Activated T-helper 9 cell treated with anti-CD3 and anti-CD28 coated beads, Interleukin-2, amount 50 U/mL, for 16 hours (primary cell): ENCODE results near the gene RXFP1.

Experiments used
- DNase-seq: peaks from one replicate; pipeline ENCODE4 v3.0.0-alpha.2; 2020; ENCODE audit warnings: low read depth

Gene RXFP1

DNA sequence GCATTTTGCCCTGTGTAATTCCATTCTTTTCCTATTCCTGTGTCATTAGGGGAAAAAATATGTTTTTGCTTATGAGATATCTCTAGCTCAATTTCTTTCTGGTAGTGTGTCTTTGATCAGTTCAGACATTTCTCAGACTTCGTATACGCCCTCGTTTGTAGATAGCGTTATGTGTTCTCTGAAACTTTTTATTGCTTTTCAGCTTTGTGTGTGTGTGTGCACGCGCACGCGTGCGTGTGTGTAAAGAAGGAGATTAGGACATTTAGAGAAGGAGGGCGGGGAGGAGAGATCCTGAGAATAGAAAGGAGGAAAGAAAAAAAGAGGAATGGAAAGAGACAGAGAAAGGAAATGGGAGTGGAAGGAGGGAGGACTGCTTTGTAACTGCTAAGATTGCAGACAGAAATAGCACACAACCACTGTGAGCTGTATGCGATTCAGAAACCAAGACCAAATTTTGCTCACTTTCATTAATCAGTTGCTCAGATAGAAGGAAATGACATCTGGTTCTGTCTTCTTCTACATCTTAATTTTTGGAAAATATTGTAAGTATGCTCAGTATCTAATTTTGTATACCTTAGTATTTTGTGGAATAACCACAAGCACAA is at the start of gene RXFP1:
Gene RXFP1, plus strand, starts transcription at position 399 of the 605 bp plus-strand sequence. Its CDS starts 95 bp downstream, at position 494.
- DNase-seq, result no peak

GRCh38 chr4:158481811-158482210 is 39.9 kb upstream of the RXFP1 start:
- no peak for DNase-seq

DNA sequence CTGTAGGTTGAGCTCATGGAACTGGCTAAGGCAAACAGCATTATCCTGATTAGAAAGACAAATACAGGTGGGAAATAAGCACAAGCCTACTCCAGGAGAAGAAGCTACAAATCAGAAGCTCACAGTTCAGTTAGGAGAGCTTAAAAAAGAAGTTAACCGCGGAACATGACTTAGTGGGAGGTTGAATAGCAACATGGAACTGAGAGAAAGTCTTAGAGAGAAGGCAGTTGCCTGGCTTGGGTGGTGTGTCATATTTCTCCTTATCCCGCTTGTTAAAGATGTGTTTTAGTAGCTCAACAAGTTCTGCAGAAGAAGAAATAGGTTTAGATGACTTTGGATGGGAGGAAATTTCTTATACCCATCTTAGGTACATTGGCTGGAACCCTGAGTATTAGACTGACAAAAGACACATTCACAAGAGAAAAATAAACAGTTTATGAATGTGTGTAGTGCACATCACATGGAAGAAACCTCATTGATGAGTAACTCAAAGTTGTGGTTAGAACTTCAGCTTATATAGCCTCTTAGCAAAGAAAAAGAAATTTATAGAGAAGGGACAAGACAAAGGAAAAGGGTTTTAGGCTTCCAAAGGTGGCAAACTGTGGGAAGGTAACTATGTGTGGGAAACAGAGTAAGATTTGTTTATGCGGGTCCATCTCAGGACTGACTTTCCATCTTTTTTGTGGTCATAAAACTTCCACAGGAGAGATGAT is 37.4 kb upstream of the RXFP1 start:
- DNase-seq, result no peak

DNA sequence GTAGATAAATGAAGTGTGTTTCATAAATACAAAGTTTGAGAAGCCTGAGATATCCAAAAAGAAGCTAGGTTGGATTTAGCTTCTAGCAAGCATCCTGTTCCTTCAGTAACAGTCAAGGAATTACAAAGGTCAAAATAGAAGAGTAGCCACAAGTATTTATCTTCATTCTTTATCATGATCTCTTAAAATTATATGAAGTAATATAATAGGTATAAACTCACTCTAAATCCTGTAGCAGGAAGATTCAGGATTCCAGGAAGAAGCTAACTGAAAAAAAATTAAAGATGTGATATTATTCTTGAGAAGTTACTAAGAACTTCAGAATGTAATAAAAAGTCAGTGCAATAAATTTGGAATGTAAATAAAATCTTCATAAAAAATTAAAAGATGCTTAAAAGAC is 31.1 kb upstream of the RXFP1 start:
- DNase-seq, result no peak

GRCh38 chr4:158492391-158492790 is 29.3 kb upstream of the RXFP1 start:
- no peak for DNase-seq

DNA sequence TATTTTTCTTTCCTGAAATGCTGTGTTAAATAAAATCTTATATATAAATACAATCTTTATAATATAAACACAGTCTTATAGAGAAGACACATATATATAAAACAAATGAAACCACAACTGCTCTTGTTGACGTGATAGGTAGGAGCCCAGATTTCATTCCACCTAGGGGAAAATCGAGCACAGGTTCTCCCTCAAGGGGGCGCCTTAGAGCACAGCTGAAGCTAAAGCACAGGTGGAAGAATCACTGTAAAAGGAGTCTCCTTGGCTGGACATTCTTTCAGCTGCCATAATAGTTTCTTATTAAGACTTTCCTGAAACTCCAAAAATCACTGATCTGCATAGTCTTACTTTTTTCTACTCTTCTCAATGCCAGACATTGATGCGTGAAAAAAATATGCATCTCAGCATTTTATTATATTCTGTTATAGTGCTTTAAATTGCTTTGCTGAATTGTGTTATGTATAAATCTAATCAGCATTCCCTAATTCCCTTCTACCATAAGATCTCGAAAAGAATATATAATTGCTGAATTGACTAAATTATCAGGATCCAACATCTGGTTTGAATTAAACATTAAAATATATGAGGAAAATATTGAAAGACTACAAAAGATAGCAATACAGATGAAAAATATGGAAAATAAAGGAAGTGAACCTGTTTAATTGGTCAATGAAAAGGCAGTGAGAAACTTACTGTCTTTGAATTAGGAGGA is 25.5 kb upstream of the RXFP1 start:
- no peak for DNase-seq

DNA sequence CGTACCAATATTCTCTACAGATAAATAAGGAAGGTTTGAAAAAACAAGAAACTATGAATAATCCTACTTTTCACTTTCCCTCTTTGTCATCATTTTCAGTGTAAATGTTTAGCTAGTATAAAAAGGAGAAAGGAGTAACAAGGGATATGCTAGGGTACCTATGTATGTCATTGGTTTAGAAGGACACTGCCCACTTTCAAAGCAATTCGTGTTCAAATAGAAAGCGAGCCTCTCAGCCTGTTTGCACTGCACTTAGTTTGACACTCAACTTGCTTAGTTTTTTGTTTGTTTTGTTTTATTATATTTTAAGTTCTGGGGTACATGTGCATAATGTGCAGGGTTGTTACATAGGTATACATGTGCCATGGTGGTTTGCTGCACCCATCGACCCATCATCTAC is 21.6 kb upstream of the RXFP1 start:
- DNase-seq, result no peak

GRCh38 chr4:158513256-158513655 is 8.4 kb upstream of the RXFP1 start:
- DNase-seq, result no peak

- DNase-seq, result no peak
Measured at GRCh38 chr4:158519226-158519625, 2.5 kb upstream of the RXFP1 start.

DNA sequence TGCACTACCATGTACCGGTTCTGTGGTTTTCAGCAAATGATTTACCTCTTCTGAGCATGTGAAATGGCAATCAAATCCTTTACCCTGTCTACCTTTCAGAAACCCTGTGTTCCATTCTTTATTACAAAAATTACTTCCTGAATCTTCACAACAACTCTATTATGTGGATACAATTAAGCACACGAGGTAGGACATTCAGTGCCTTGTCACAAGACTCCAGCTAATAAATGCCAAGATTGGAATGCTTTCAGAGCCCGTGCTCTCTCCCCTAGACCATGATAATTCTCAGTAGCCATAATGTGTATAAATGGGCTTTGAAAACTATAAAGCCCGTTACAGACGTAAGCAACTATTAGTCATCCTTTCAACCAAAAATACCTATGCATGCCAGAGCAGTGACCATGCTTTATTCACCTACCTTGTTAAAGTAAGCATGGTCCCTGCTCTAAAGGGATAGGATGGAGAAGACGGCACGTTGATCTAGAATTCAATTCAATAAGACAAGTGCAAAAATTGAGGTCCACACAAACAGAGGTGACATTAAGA is 2.4 kb downstream of the RXFP1 start:
- DNase-seq, result no peak

- no peak for DNase-seq
Measured at GRCh38 chr4:158527516-158527915, 5.8 kb downstream of the RXFP1 start.

DNA sequence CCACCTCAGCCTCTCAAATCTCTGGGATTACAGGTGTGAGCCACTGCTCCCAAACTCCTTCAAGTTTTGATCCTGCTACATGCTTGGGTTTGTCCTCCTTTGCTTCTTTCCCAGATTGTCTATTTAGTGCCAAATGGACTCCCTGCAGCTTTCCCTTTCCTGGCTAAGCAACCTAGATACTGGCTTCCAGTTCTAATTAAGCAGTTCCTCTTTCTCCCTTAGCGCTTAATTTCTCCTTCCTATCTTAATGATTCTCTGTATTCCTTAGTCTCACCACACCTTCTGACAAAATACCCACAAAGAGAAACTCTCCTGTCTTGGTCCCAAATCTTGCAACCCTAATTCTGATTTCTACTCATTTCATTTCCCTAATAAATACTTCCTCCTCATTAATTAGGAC is 7.8 kb downstream of the RXFP1 start:
- DNase-seq, result no peak

DNA sequence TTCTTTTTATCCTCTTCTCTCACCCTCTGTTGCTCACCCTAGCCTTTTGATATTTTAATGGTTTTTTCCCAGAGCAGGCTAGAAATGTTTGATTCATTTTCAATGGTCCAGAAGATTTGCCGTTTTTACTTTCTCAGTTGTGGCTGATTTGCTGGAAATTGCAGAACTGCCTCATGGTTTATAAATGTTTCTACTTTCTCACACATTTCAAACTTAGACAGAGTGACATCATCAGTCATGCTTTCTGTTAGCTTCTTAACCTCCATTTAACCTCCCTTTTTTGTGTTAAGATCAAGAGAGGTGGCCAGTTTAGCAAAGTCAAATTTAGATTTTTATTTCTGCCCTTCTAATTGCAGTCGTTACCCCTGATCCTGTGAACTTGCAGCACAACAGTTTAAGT is 8.7 kb downstream of the RXFP1 start:
- DNase-seq, result no peak

- no peak for DNase-seq
Measured at GRCh38 chr4:158530898-158531297, 9.2 kb downstream of the RXFP1 start.

GRCh38 chr4:158532556-158533231 is 11.0 kb downstream of the RXFP1 start:
- DNase-seq, result no peak

- no peak for DNase-seq
Measured at GRCh38 chr4:158534727-158535126, 13.0 kb downstream of the RXFP1 start.

DNA sequence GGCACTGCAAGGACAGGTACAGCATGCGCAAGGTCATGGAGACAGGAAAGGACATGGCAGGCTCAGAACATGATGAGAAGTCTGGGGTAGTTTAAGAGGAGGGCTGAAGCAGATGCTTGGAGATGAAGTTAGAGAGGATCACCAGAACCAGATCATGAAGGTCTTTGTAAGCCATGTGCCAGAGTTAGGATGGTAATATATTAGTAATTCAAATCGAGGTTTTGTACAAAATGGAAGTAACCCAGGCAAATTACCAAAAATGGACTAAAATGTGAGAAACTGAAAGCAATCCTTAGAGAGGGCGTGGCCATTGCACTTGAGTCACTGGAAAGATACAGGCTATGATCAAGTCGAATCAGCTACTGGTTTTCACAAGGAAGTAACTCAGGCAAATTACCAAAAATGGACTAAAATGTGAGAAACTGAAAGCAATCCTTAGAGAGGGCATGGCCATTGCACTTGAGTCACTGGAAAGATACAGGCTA is 13.5 kb downstream of the RXFP1 start:
- no peak for DNase-seq

GRCh38 chr4:158536833-158537232 is 15.2 kb downstream of the RXFP1 start:
- DNase-seq, result no peak

GRCh38 chr4:158538176-158538575 is 16.5 kb downstream of the RXFP1 start:
- no peak for DNase-seq

DNA sequence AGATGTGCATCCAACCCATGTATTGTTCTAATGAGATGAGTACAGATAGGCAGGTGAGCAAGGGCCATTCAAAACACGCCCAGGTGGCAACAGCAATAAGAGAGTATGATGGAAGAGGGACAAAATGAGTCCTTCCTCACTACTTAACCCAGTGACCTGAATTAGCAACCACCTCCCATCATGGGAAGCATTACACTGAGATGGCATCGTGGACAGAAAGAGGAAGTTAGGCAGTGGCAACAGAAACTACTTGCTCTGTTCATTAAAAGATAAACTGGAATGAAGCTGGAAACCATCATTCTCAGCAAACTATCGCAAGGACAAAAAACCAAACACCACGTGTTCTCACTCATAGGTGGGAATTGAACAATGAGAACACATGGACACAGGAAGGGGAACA is 17.2 kb downstream of the RXFP1 start:
- DNase-seq, result no peak

- DNase-seq, result no peak
Measured at GRCh38 chr4:158540125-158540907, 18.6 kb downstream of the RXFP1 start.

DNA sequence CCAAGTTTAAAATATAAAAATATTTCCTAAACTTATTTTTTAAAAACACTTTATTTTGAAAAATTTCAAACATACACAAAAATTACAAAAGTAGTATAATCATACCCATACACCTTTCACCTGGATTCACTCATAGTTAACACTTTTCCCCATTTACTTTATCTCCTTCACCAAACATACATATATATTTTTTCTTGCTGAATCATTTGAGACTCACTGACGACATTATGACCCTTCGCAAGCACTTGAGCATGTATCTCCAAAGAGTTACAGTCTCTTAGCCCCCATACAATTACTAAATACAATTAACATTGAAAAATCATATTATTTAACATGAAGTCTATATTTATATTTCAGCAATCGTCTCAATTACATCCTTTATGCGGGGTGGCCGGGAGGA is 19.8 kb downstream of the RXFP1 start:
- DNase-seq, result no peak
